ENCODE measurements around the gene TMEM79.
"Not testable (repeated sequence)": the region's sequence is repeated elsewhere in the genome, so short reads cannot be mapped to it uniquely, and the experiment has no call there.

The TMEM79 gene

DNA sequence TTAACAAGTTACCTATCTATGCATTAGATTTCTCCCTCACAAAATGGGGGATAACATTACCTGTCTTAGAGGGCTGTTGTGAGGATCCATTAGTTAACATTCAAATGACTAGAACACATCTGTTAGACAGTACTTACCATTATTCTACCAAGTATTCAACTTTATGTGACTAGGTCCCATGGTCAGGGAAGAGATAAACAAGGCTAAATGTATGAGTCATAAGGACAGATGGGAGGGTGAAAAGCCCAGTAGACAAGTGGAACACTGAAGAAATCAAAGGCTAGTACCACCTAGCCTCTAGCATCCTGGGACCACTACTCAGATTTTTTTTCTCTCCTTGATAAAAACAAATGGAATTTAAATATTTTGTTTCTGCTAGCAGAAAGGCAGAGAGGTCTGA, 24.0 kb downstream of the TMEM79 start:
- DNase-seq (ENCODE audit: low read depth in 2 of 2), result no peak

DNA sequence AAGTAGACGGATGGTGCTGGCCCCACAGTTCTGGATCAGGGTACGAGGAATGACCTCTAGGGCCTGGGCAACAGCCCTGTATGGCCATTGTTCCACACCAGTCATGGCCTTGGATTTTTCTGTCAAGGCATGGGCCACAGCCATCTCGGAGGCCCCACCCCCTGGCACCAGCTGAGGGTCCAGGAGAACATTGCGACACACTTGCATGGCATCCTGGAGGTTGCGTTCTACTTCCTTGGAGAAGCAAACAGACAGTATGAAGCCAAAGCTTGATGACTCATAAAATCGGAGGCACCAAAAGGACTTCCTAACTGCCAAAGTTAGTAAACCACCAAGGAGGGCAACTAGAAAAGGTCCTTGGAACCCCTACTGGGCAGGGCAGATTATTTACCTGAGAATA, 26.8 kb downstream of the TMEM79 start:
- DNase-seq (ENCODE audit: low read depth in 2 of 2), result no peak

DNA sequence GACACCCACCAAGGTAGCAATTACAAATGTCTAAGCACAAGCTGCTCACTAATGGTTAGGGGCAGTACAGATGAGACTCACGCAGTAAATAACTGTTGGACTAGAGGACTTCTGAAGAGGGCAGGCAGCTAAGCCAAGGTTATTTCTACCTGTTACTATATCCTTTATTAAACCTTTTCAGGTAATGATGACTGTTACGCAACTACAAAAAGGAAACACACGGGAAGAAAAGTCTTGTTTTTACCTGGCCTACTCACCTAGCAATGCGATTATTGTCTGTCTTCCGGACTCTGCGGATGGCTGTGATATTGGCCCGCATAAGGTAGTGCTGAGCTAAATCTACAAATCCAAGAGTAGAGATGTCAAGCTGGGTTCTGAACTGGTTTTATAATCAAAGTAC, 32.8 kb downstream of the TMEM79 start:
- DNase-seq (ENCODE audit: low read depth in 2 of 2), result no peak

DNA sequence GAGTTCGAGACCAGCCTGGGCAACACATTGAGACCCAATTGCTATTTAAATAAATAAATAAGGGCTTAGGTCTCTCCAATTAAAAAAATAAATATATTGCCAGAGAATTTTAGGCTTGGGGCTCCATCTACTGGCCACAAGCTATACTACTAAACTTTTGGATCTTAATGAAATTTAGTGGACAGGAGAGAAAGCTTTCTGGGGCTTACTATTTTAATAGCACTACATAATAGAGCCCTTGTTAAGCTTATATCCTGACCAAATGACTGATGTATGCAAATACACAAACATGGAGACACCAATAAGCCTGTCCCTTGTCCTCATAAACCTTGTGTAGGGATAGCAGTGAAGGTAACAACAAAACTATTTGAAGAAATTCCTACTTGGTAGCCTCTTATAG, 35.5 kb downstream of the TMEM79 start:
- DNase-seq (ENCODE audit: low read depth in 2 of 2), result no peak

DNA sequence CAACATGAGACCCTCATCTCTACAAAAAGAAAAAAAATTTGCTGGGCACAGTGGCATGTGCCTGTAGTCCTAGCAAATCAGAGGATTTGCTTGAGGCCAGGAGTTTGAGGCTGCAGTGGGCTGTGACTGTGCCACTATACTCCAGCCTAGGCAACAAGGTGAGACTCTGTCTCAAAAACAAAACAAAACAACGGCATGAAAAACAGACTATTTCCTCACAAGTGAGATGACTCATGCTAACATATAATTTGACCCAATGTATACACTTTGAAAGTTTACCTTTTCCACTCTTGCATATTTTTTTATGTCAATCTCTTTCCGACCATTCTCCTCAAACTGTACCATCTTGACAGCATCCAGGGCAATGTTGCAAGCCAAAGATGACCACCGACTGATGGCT, 36.4 kb downstream of the TMEM79 start:
- no peak for DNase-seq (ENCODE audit: low read depth in 2 of 2)

DNA sequence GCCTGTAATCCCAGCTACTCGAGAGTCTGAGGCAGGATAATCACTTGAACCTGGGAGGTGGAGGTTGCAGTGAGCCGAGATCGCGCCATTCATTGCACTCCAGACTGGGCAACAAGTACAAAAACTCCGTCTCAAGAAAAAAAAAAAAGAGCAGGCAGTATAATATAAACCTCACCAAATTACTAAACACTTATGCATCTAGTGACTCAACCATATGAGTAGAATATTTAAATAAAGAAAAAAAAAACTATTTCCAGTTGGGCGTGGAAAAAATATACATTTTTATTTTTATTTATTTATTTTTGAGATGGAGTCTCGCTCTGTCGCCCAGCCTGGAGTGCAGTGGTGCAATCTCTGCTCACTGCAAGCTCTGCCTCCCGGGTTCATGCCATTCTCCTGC, 39.1 kb downstream of the TMEM79 start:
- DNase-seq (ENCODE audit: low read depth in 2 of 2), result not testable (repeated sequence)

DNA sequence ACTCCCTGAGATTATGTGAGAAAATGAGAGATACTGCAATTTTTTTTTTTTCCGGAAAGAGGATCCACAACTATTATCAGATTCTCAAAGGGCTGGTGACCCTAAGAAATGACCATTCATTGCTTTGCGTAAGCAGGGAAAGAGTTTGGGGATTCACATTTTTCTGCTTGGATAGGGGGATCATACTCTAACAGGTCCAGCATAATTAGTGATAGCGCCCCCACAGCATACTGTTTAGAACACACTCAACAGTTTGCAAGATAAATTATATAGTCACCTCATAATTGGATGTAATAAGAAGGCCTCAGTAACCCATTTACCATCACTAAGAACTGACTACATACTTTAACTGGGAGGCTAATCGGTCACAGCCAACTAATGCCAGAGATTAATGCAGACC, 52.1 kb downstream of the TMEM79 start:
- no peak for DNase-seq (ENCODE audit: low read depth in 2 of 2)

DNA sequence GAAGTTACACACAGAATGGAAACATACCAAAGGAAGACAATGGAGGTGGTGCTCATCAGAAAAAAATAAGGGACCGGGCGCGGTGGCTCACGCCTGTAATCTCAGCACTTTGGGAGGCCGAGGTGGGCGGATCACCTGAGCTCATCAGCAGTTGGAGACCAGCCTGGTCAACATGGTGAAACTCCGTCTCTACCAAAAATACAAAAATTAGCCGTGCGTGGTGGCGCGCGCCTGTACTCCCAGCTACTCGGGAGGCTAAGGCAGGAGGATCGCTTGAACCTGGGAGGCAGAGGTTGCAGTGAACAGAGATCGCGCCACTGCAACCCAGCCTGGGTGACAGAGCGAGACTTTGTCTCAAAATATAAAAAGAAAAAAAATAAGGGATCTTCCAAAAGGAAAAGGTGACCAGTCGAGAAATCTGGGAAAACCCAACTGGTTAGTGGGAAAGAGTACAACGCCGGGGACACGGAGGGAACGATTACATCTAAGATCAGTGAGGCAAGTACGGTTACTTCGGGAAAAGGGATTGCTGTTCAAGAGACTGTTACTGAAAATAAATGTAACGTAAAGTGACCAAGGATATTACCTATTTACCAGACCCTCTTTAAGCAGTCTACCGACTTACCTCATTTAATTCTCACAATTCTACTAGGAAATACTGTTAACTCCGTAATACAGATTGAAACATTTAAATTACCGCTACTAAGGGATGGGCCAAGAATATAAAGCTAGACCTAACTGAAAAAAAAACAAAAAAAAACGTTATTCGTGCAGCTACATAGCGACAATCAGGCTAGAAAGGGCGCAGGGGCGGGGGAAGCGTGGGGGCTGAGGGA, 53.1 kb downstream of the TMEM79 start:
- no peak for DNase-seq (ENCODE audit: low read depth in 2 of 2)

DNA sequence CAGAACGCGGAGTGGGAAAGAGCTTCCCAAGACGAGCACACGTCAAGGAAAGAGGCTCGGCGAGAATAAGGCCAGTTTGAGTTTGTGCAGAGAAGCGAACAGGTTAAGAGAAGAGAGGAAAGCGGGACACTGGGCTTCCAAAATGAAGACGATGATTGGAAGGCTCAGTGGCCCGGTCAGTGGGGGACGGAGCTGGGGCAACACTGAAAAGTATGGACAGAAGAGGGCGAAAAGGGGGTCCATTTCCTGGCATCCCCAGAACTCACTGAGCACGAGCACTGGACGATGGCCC, 53.7 kb downstream of the TMEM79 start:
- DNase-seq (ENCODE audit: low read depth in 2 of 2), result no peak

DNA sequence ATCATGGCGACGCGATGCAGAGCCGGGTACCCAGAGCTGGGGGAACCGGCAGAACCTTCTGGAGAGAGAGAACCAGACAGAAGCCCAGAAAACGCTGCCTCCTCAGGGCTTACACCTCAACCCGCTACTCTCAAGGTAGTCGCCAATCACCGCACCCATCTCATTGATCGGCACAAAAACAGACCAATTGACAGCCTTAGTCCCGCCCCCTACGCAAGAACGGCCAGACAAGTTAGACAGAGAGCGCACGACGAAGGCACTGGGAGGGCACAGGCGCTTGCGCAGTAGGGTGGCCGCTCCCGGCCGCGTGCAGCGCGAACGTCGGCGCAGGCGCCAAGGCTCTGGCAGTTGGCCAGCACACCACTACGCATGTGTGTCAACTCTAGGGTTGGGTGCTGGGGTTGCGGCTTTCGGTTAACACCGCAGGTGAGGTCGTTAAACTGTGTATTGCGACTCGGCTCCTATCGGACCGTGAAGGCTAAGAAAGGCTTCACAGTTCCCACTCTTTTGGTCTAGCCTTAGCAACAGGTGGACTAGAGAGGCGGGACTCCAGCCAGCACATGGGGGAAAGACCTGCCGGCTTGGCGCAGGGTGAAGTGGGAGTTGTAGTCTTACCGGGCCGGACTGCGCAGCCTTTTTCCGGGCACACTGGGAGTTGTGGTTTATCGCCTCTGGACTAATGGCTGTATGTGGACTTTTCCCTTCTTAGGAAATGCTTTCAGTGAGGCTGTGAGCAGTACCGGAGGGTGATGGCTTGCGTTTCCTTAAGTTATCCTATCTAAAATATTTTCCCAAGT, 54.3 kb downstream of the TMEM79 start, which contains the start of the genes CCT3 and TSACC:
Gene CCT3 (minus strand): TSS at position 113 of the 797 bp plus-strand sequence. CDS start 108 bp downstream, at position 5.
Gene TSACC (plus strand): TSS at position 347 of the 797 bp plus-strand sequence. CDS start 1,232 bp downstream, outside the sequence.
- peak; percentile 98 for DNase-seq (ENCODE audit: low read depth in 2 of 2)

All from stimulated activated CD8-positive, alpha-beta memory T cell treated with anti-CD3 and anti-CD28 coated beads, Interleukin-2, amount 100 ng/mL, for 48 hours (primary cell).